ENCODE results near the gene SYNE2.

- TF ChIP-seq PAX5 (IDR thresholded peaks at IDR 0.05; ENCODE audit: borderline replicate concordance, low read depth, low read length) (no peak), CBX3 (IDR thresholded peaks at IDR 0.05; ENCODE audit: borderline replicate concordance, low read depth) (no peak), POLR2AphosphoS5 (IDR thresholded peaks at IDR 0.05; ENCODE audit: low read length) (no peak), CEBPB (IDR thresholded peaks at IDR 0.05; ENCODE audit: borderline replicate concordance in 1 of 2, low read depth in 2 of 2, low read length in 2 of 2) (no peak), SRF (IDR thresholded peaks at IDR 0.05; ENCODE audit: low read depth in 2 of 2, low read length in 2 of 2) (no peak), CUX1 (IDR thresholded peaks at IDR 0.05; ENCODE audit: insufficient replicate concordance, low read depth, low read length) (no peak), EZH2 (IDR thresholded peaks at IDR 0.05; ENCODE audit: borderline replicate concordance, control insufficient read depth, low read depth, low read length) (no peak)
These were observed 129.4 kb downstream of the SYNE2 start for GRCh38 chr14:63982156-63982555.
